Ascending aorta (tissue), 2 donors: Measurements from ENCODE around the gene SLC25A45. TPM values are rescaled to one million over a fixed set of nuclear protein-coding genes. Genes with fewer than 3 reads are reported as not detected.
A peak's percentile ranks its signal among the peaks of the same experiment; 100 is the strongest.

Source experiments
- DNase-seq, 2 donors: peaks; one replicate each; pipeline ENCODE4 v3.0.0-alpha.2; 2019; ENCODE audit warnings: low spot score in 2 of 2
- H3K27ac ChIP-seq, 2 donors: fragments of 200-600 bp; sonication (generic); one replicate each; pipeline ENCODE4 v1.5.1; 2016 to 2017; ENCODE audit warnings: mild to moderate bottlenecking in 1 of 2
- H3K27me3 ChIP-seq: fragments of 200-600 bp; sonication (generic); one replicate; pipeline ENCODE4 v1.5.1; 2017
- H3K36me3 ChIP-seq, 2 donors: fragments of 200-600 bp; sonication (generic); one replicate each; pipeline ENCODE4 v1.5.1; 2016
- H3K4me1 ChIP-seq, 2 donors: fragments of 200-600 bp; sonication (generic); one replicate each; pipeline ENCODE4 v1.5.1; 2016 to 2017; ENCODE audit warnings: mild to moderate bottlenecking in 1 of 2
- H3K4me3 ChIP-seq, 2 donors: fragments of 200-600 bp; sonication (generic); one replicate each; pipeline ENCODE4 v1.5.1; 2016 to 2017; ENCODE audit warnings: mild to moderate bottlenecking in 1 of 2
- H3K9me3 ChIP-seq, 2 donors: fragments of 200-600 bp; sonication (generic); one replicate each; pipeline ENCODE4 v1.5.1; 2016
- CTCF ChIP-seq, 3 experiments: fragments of 200-600 bp in 2 of 3; fragments of 450-650 bp in 1 of 3; sonication (generic) in 2 of 3; IDR thresholded peaks; one replicate each; pipeline ENCODE4 v1.5.1; 2016 to 2019; ENCODE audit warnings: antibody characterized with exemption in 3 of 3, mild to moderate bottlenecking in 1 of 3, moderate library complexity in 1 of 3
- intact Hi-C: fragments of 100-400 bp; cut with DNase I; formaldehyde crosslinking; loops from one replicate; pipeline ENCODE4 v1.15.1; 2023
- total RNA-seq: library from RNA; depleted of rRNA; stranded (reverse); fragments of >200 nt; gene quantifications from one replicate; pipeline ENCODE4 v1.1.0, GENCODE V29; 2016

The SLC25A45 gene
- total RNA-seq, 1 donor from 2014 or later, result 11.4 TPM

GRCh38 chr11:65390099-65390941 is 7.9 kb upstream of the SLC25A45 start:
- H3K27ac ChIP-seq, result peak overlapping the region; percentile 51 to 70
- H3K27me3 ChIP-seq, result no peaks in the 10 kb centered on the region
- intact Hi-C loops, result no loop called here
- peaks cover 7 to 36% of the 10 kb centered on the region in 2 donors for H3K4me1 ChIP-seq
- H3K4me3 ChIP-seq, result peak overlapping the region; percentile 33 to 36
- TF ChIP-seq CTCF (IDR thresholded peaks at IDR 0.05), result no peak
- no peaks in the 10 kb centered on the region for H3K9me3 ChIP-seq
- peaks cover 14 to 17% of the 10 kb centered on the region in 2 donors for H3K36me3 ChIP-seq
- no peak for DNase-seq

GRCh38 chr11:65389294-65389980 is 7.0 kb upstream of the SLC25A45 start:
- H3K27ac ChIP-seq, result peak overlapping the region; percentile 51 to 70

GRCh38 chr11:65388731-65389130 is 6.3 kb upstream of the SLC25A45 start:
- Histone ChIP-seq H3K9me3 (no peaks in the 10 kb centered on the region), H3K4me1 (peaks cover 7 to 46% of the 10 kb centered on the region in 2 donors)

More at GRCh38 chr11:65389294-65389980, 7.0 kb upstream of the SLC25A45 start:
- Histone ChIP-seq H3K9me3 (no peaks in the 10 kb centered on the region), H3K27me3 (no peaks in the 10 kb centered on the region), H3K36me3 (peaks cover 5 to 10% of the 10 kb centered on the region in 2 donors), H3K4me1 (peaks cover 7 to 41% of the 10 kb centered on the region in 2 donors), H3K4me3 (no peak overlapping the region)
- intact Hi-C loops, result no loop called here
- no peak for TF ChIP-seq CTCF (IDR thresholded peaks at IDR 0.05)
- DNase-seq, result no peak

GRCh38 chr11:65386307-65387140 is 4.1 kb upstream of the SLC25A45 start, which contains the start of gene FRMD8:
FRMD8 (plus strand) TSS chr11:65386637; CDS start chr11:65387037, 400 bp downstream.
- TF ChIP-seq CTCF (IDR thresholded peaks at IDR 0.05), result no peak
- H3K4me1 ChIP-seq, result peaks cover 13 to 61% of the 10 kb centered on the region in 2 donors
- intact Hi-C loops, result loop anchor here (1.0 kb wide), 1 partner anchor 15 kb away; no protein-coding TSS in a partner anchor

More at GRCh38 chr11:65388731-65389130, 6.3 kb upstream of the SLC25A45 start:
- Histone ChIP-seq H3K36me3 (peaks cover 0 to 3% of the 10 kb centered on the region in 2 donors), H3K4me3 (no peak overlapping the region), H3K27ac (no peak overlapping the region), H3K27me3 (no peaks in the 10 kb centered on the region)
- no peak for TF ChIP-seq CTCF (IDR thresholded peaks at IDR 0.05)
- DNase-seq, result no peak
- intact Hi-C loops, result no loop called here

GRCh38 chr11:65384301-65384889 is 1.9 kb upstream of the SLC25A45 start:
- Histone ChIP-seq H3K9me3 (no peaks in the 10 kb centered on the region), H3K36me3 (no peaks in the 10 kb centered on the region), H3K27ac (peak overlapping the region; percentile 95 to 97), H3K27me3 (no peaks in the 10 kb centered on the region), H3K4me3 (no peak overlapping the region), H3K4me1 (peaks cover 13 to 47% of the 10 kb centered on the region in 2 donors)
- intact Hi-C loops, result loop anchor here (5.0 kb wide), 1 partner anchor 188 kb away; the partner anchor contains the start of genes FAM89B and ZNRD2
- no peak for TF ChIP-seq CTCF (IDR thresholded peaks at IDR 0.05)
- no peak for DNase-seq

More at GRCh38 chr11:65386307-65387140, 4.1 kb upstream of the SLC25A45 start, which contains the start of gene FRMD8:
- Histone ChIP-seq H3K27me3 (no peaks in the 10 kb centered on the region), H3K27ac (peak within 1 kb of the TSS; percentile 95 to 97), H3K9me3 (no peaks in the 10 kb centered on the region), H3K4me3 (peak within 1 kb of the TSS; percentile 68 to 93), H3K36me3 (no peaks in the 10 kb centered on the region)
- peak; percentile 83 to 97 for DNase-seq
